Stimulated activated naive CD8-positive, alpha-beta T cell treated with anti-CD3 and anti-CD28 coated beads, Interleukin-15, Interleukin-2, amounts not matched to agents 100 U/mL and 50 U/mL, for 24 hours (primary cell): ENCODE data around the gene PCSK5.
A peak's percentile ranks its signal among the peaks of the same experiment; 100 is the strongest.
"Not testable (repeated sequence)": the region's sequence is repeated elsewhere in the genome, so short reads cannot be mapped to it uniquely, and the experiment has no call there.

Source experiments
- ATAC-seq: fragments of 150-1000 bp; cut with Tn5 transposase; one replicate; pipeline ENCODE4 v1.10.0; 2021
- DNase-seq: peaks from one replicate; pipeline ENCODE4 v3.0.0; 2021

Gene PCSK5

DNA sequence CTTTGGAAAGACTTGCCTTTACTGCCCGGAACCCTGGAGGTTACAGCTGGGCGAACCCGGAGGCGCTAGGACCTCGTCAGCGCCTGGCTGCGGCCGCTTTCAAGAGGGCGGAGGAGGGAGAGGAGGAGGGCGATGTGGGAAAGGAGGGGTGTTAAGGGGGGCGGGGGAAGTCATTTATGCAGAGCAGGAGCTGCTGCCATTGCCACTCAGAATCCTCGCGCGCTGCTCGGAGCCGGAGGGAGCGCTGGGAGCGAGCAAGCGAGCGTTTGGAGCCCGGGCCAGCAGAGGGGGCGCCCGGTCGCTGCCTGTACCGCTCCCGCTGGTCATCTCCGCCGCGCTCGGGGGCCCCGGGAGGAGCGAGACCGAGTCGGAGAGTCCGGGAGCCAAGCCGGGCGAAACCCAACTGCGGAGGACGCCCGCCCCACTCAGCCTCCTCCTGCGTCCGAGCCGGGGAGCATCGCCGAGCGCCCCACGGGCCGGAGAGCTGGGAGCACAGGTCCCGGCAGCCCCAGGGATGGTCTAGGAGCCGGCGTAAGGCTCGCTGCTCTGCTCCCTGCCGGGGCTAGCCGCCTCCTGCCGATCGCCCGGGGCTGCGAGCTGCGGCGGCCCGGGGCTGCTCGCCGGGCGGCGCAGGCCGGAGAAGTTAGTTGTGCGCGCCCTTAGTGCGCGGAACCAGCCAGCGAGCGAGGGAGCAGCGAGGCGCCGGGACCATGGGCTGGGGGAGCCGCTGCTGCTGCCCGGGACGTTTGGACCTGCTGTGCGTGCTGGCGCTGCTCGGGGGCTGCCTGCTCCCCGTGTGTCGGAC lies at the start of gene PCSK5:
Gene PCSK5 (plus strand): TSS at position 202 of the 805 bp plus-strand sequence. CDS start 509 bp downstream, at position 711.
- ATAC-seq, result peak; percentile 87
- DNase-seq, result peak; percentile 84

DNA sequence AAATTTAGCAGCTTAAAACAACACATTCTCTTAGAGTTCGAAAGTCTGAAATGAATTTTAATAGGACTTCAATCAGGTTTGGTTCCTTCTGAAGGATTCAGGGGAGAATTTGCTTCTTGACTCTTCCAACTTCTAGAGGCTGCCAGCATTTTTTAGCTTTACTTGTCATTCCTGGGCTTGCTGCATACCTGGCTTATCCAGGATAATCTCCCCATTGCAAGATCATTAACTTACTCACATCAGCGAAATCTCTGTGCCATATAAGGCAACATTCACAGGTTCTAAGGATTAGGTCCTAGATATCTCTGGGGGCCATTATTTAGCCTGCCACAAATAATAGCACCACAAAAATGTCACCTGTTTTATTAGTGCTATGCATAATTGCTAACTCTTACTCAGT lies 46.2 kb upstream of the PCSK5 start:
- DNase-seq, result no peak
- ATAC-seq, result no peak

DNA sequence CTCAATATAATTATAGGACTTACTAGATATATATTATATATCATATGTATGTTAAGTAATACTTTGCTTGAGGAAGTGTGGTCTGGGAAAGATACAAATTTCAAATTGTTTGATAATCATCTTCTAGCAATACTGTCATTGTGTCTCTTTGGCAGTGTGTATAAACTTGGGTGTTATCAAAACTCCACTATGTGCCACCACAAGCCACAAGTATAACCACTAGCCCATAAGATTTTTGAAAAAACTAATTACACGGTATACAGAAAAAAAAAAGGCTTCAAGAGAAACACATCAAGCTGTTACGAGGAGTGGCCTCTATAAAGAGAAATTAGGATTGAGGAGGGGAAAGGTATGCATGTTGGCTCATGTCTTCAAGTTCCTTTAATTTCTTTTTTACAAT lies 44.7 kb upstream of the PCSK5 start:
- ATAC-seq, result no peak
- no peak for DNase-seq

DNA sequence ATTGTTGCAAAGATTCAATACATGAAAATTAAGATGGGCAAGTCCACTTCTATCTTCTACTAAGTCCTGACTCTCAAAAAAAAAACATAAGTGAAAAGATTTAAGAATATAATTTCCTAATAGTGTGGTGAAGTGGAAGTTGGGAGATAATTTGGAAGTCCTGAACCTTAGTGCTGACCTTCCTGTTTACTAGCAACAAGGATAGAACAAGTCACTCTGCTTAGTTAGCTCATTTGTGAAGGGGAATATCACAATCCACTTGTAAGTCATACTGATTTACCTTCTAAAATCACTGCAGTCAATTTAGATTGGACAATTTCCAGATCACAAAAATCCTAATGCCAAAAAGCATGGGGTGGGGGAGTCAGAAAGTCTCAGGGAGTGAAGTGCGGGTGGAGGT lies 43.4 kb upstream of the PCSK5 start:
- ATAC-seq (no peak), DNase-seq (no peak)

DNA sequence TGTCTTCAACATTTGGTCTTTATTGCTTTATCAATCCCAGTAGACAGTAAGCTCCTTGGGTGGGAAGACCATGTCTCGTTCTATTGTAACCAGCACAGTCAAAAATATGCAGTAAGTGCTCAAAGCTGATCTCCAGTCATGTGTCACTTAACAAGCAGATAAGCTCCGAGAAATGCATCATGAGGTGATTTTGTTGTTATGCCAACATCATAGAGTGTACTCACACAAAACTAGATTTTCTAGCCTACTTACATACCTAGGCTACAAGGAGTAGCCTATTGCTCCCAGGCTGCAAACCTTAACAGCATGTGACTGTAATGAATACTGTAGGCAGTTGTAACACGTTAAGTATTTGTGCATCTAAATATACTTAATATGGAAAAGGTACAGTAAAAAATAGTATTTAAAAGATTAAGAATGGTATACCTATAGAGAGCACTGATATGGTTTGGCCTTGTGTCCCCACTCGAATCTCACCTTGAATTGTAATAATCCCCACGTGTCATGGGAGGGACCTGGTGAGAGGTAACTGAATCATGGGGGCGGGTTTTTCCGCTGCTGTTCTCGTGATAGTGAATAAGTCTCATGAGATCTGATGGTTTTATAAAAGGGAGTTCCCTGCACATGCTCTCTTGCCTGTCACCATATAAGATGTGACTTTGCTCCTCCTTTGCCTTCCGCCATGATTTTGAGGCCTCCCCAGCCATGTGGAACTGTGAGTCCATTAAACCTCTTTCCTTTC lies 39.8 kb upstream of the PCSK5 start:
- DNase-seq (no peak), ATAC-seq (no peak)

DNA sequence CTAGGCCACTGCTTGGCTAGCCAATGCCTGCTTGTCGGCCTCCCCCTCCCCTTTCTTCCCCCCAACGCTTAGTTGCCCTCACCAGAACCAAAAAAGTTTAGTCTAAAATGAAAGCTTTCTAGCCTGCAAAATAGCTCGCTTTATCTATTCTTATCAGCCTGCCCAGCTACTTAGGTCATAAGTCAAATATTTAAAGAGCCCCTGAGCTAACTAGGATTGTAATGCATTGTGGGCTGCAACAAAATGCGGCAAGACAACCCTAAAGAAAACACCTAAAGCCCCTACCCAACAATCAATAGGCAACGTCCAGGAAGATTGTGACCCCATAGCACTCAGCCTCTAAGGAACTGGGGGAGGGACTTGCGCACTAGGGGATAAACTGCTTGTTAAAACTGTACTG lies 38.6 kb upstream of the PCSK5 start:
- DNase-seq (no peak), ATAC-seq (no peak)

DNA sequence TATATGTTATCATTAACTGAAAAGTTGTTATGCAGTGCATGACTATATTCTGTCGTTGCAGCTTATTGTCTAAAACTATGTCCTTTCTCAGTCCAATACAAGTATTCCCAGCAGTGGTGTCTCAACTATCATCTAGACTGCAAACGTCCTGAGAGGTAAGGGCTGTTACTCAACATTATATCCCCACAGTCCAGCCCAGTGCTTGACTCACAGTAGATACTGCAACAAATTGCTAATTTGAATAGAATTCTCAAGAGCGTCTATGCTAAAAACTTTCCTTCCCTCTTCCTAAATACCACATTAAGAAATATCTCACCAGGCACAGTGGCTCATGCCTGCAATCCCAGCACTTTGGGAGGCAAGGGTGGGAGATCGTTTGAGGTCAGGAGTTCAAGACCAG lies 37.7 kb upstream of the PCSK5 start:
- no peak for DNase-seq
- no peak for ATAC-seq

DNA sequence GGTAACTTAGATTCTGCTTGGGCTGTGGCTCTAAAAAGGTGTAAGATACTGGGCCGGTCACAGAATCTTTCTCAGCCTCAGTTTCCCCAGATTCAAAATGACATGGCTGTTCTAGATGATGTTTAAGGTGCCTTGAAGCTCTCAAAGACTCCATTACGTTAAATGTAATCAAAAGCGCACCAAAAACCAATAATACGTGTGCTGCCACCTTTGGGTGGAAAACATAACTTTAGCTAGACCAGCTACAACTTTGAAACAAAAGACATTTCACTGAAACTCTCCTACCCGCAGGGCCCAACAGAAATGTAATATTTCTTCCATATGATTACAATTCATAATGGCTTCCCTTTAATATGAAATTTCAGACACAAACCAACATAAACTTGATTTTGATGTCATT lies 35.0 kb upstream of the PCSK5 start:
- DNase-seq (no peak), ATAC-seq (no peak)

DNA sequence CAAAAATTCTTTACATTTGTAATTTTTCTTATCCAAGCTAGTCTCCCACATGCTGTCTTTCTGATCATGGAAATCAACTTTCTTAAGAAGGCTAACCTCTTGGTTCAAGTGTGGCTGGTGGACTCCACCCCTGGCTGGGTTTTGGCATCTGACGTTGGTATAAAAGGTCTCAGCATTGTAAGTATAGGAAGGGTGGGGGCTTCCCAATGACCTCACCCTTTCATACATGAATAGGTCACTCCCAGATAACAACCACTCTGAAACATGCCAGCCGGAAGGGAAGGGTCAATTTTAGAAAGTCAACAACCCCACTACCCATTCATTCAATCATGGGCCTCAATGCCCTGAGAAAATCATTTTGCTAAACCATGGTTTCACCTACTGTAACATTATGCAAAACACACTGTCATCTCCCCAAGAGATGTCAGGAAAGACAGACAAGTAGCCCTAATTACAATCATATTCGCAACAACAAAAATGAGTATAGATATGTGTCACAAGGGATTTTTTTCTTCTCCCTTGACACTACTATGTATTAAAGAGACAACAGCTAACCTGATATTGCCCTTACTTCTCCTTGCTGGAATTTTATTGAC lies 31.9 kb upstream of the PCSK5 start:
- no peak for ATAC-seq
- no peak for DNase-seq

DNA sequence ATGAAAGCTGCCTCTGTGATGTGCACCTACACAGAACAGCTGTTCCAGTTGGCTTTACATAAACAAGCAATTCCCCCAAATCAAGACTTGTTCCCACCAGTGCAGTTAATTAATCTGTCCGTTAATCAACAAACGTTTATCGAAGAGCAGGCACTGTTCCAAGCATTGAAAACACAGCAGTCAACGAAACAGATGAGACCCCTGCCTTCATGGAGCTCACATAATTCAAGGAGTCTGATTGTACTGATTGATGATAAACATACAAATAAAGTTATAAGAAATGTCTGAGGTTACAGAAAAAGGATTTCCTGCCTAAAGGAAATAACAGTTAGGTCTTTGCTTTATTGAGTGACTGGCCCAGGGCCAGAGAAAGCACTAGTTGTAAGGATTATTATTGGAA lies 26.2 kb upstream of the PCSK5 start:
- ATAC-seq (no peak), DNase-seq (no peak)

DNA sequence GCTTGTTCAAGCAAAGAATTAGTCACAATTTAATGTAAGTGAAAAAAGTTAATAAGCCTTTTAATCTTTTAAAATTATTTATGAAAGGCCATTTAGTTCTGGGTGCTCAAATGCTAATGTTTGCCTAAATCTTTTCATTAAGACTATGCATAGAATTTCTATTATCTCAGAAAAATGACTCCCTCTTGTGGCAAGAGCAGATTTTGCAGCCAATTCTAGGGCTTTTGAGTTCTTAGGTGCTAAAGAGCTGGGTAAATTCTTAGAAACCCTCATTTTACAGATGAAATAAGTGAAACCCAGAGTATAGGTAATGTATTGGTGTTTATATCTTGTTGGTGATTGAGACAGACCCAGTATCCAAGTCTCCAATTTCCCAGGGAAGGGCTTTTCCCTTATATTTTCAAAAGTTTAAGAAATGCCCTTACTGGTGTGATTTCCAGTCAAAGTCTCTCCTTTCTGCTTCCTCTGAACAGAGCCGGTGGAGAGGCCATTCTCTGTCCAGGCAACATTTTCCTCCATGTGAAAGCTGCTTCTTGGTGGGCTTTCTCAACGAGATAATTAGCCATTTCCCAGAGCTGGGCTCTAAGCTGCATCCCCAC lies 24.1 kb upstream of the PCSK5 start:
- ATAC-seq (no peak), DNase-seq (peak; percentile 49)

DNA sequence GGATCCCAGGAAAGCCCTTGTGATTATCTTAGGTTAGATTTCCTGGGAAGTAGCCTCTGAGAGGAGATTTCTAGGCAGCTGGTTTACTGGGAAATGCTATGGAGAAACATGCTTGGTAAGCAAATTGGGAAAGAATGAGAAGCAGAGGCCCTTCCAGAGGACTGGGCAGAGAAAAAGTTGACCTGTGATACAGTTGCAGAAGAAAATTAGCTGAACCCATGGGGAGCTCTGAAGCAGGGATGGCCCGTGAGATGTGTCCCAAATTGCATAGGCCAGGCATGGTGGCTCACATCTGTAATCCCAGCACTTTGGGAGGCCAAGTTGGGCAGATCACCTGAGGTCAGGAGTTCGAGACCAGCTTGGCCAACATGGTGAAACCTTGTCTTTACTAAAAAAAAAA lies 21.9 kb upstream of the PCSK5 start:
- not testable (repeated sequence) for DNase-seq, ATAC-seq

DNA sequence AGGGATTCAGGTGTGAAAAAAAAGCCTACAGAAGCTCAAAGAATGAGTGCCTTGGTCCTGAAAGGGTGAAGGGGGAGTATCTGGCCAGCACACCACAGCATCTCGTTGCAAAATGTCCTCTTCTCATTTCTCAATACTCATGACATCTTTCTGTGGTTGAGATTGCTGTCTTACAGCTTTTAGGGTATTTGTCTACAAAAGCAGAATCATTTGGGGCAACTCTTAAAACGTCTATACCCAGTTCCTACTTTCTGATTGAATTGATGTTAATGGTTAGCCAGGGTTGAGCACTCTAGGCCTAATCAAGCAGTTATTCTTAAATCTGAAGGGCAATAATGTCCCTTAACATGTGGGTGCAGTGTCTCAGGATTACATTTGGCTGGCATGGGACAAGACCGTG lies 21.2 kb upstream of the PCSK5 start:
- ATAC-seq, result no peak
- DNase-seq, result no peak

DNA sequence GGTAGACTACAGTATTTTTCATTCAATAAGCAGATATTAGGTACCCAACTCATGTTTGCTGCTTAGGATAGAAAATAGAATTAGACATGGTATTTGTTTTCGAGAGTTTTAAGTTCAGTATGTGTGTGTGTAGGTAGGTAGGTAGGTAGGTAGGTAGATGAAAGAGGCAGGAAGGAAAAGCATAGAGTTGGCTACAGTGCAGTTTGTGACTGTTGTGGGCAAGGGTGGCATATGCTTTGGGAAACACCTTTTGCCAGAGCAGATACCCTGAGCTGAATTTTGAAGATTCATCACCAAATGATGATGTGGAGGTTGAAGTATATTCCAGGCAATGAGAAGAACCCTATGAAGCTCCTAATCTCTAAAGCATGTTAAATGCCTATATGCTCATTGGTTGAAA lies 20.0 kb upstream of the PCSK5 start:
- ATAC-seq (no peak), DNase-seq (no peak)

DNA sequence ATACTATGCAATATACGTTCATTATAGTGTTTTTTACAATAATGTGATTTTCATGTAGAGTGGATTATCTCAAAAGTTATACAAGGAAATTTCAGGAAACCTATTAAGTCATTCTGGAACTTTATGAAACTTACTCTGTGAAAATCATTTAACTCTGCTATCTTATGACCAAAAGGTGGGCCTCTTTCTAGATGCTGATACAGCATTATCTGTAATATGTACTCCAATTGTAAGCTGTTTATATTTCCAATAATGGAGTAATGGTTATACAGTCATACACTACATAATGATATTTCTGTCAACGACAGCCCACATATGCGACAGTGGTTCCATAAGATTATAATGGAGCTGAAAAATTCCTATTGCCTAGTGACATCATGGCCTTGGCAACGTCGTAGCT lies 18.8 kb upstream of the PCSK5 start:
- ATAC-seq, result no peak

DNA sequence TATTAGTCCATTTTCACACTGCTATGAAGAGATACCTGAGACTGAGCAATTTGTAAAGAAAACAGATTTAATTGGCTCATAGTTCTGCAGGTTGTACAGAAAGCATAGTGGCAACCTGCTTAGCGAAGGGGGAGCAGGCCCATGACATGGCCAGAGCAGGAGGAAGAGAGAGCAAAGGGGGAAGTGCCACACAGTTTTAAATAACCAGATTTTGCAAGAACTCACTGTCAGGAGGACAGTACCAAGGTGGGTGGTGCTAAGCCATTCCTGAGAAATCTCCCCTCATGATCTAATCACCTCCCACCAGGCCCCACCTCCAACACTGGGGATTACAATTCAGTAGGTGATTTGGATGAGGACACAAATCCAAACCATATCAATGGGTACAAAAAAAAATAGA lies 16.8 kb upstream of the PCSK5 start:
- ATAC-seq (no peak), DNase-seq (no peak)

More for the DNA sequence above, 18.8 kb upstream of the PCSK5 start:
- DNase-seq, result no peak

DNA sequence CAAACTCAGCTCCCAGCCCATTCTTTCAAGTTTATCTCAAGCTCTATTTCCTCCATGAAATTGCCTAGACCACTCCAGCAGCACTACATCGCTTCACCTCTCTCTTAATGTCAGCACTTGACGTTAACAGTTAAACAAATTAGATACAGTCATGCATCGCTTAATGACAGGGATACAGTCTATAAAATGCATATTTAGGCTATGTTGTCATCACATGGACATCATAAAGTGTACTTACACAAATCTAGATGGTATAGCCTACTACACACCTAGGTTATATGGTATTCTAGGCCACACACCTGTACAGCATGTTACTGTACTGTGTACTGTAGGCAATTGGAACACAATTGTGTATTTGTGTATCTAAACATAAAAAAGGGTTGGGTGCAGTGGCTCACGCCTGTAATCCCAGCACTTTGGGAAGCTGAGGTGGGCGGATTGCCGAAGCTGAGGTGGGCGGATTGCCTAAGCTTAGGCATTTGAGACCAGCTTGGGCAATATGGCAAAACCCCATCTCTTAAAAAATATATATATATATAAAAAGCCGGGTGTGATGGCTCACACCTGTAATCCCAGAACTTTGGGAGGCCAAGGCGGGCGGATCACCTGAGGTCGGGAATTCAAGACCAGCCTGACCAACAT lies 13.4 kb upstream of the PCSK5 start:
- DNase-seq (no peak), ATAC-seq (no peak)

DNA sequence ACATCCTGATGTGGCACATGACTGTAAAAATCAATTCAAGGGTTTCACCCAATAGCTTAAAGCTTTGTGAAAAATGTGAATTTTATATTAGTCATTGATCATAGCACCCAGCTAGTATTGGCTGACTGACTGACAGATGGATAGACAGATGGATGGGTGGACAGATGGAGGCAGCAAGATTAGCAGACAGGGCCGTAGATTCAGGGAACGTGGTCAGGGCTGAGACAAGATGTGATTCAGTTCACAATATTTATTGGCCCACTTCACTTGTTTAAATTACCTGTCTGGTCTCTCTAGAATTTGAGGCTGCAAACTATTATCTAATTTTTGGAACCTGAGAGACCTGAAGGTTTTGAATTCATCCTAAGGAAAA lies 12.0 kb upstream of the PCSK5 start:
- DNase-seq, result no peak
- ATAC-seq, result no peak

DNA sequence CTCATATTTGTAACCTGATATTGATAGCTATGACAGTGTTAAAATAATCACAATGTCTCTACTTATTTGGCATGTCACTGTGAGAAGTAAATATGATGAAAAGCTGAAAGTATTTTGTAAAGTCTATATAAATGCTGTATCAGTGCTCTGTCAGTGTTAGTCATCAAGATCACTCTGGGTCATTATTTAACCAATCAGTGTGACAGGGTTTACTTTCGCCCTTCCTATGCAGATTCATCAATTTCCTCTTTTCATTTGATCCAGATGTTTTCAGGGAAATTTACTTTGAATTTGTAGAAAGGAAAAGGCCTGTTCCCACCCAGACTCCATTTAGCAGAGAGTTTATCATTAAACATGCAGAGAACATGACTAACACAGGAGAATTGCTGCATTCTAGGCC lies 9.9 kb upstream of the PCSK5 start:
- no peak for ATAC-seq
- DNase-seq, result no peak

DNA sequence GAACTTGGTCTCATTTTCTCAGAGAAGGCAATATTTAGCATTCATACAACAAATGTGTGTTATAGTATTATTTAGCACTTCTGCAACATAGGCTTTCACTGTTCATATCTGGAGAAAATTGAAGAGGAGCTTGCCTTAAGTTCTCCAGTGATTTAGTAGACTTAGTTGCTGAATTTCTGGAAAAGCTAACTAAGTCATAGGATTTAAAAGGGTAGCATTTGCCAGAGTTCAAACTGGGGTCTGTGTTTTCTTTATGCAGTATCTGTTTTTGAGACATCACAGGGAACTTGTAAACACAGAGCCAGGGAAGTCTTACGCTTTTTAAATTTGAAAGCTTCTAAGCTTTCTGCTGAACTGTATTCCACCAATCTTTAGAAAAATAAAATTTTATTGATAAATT lies 8.7 kb upstream of the PCSK5 start:
- ATAC-seq, result no peak
- no peak for DNase-seq

DNA sequence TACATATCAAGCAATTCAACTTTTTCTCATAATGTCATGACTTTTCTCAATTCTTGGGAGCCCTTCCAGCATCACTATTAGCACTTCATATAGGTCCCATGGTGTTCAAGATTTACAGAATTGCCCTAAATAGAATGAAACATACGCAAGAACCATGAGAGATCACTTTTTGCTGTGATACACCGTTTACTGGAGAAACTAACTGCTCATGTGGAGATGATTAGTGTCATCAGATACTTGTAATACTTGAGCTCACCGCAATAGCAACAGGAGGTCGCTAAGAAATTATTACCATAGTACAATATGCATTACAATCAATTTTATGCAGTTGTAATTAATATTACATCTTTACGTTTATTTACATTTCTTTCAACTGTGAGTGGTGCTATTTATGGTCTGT lies 4.8 kb upstream of the PCSK5 start:
- no peak for DNase-seq
- no peak for ATAC-seq

DNA sequence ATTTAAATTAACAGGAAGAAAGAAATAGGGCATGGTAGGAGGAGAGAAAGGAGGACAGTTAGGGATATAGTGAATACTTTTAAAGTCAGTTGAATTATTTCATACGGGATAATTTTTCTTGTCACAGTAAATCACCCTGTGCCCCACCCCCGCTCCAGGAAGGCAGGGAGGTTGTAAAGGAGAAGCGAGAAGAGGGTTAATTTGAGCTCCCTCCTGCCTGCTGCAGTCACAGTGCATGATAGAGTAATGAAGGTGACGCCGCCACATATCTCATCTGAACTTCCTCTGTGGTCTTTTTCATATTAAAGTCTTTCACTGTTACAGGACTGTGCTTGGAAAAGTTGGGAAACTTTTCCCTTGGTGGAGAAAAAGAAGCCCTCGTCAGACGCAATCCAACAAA lies 896 bp upstream of the PCSK5 start:
- no peak for ATAC-seq
- no peak for DNase-seq
